Liver (tissue), 3 donors: ENCODE measurements around the gene MICU1.

ENCODE experiments used
- CTCF ChIP-seq: fragments of 150-350 bp; IDR thresholded peaks from 2 replicates; pipeline ENCODE4 v1.5.1; 2017; ENCODE audit warnings: improper control_type of control experiment, low read depth, low read length; ENCODE audit not compliant: missing input control
- FOXA1 ChIP-seq: IDR thresholded peaks from 2 replicates; pipeline ENCODE4 v1.6.1; 2016; ENCODE audit warnings: antibody characterized with exemption
- FOXA2 ChIP-seq: IDR thresholded peaks from 2 replicates; pipeline ENCODE4 v1.6.1; 2016; ENCODE audit warnings: antibody characterized with exemption
- GABPA ChIP-seq, 2 donors: IDR thresholded peaks in 1 of 2; conservative IDR thresholded peaks in 1 of 2; 2 replicates each; pipeline ENCODE4 v1.6.1; 2016; ENCODE audit warnings: antibody characterized with exemption in 2 of 2, mild to moderate bottlenecking in 1 of 2, moderate library complexity in 1 of 2
- HNF4G ChIP-seq: IDR thresholded peaks from 2 replicates; pipeline ENCODE4 v1.6.1; 2016; ENCODE audit warnings: antibody characterized with exemption
- NR2F2 ChIP-seq: IDR thresholded peaks from 2 replicates; pipeline ENCODE4 v1.6.1; 2016; ENCODE audit warnings: antibody characterized with exemption
- RAD21 ChIP-seq, 2 donors: IDR thresholded peaks; 2 replicates each; pipeline ENCODE4 v1.6.1; 2016; ENCODE audit warnings: antibody characterized with exemption in 2 of 2, mild to moderate bottlenecking in 2 of 2
- REST ChIP-seq: IDR thresholded peaks from 2 replicates; pipeline ENCODE4 v1.6.1; 2016; ENCODE audit warnings: antibody characterized with exemption, mild to moderate bottlenecking
- SP1 ChIP-seq: IDR thresholded peaks from 2 replicates; pipeline ENCODE4 v1.6.1; 2018; ENCODE audit warnings: antibody characterized with exemption, mild to moderate bottlenecking
- TF ChIP-seq, protein P1 (sequence below): IDR thresholded peaks from 2 replicates; pipeline ENCODE4 v1.6.1; 2016; ENCODE audit warnings: antibody characterized with exemption
- donor health status: healthy.
- donor health status: healthy.

- TF ChIP-seq RAD21 (IDR thresholded peaks at IDR 0.05) = no peak
- no peak for TF ChIP-seq CTCF
- TF ChIP-seq, protein P1, sequence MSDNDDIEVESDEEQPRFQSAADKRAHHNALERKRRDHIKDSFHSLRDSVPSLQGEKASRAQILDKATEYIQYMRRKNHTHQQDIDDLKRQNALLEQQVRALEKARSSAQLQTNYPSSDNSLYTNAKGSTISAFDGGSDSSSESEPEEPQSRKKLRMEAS = no peak
- TF ChIP-seq NR2F2 = no peak
- no peak for TF ChIP-seq FOXA1
- TF ChIP-seq SP1 = no peak
- no peak for TF ChIP-seq REST
- no peak for TF ChIP-seq GABPA (IDR thresholded peaks at IDR 0.05 in 1 of 2, conservative IDR thresholded peaks at IDR 0.05 in 1 of 2)
- no peak for TF ChIP-seq FOXA2
- TF ChIP-seq HNF4G = no peak
These were observed 108.6 kb downstream of the MICU1 start for GRCh38 chr10:72517244-72517643.
